Measurements from ENCODE around the gene HRH1. TPM values are rescaled to one million over a fixed set of nuclear protein-coding genes. Genes with fewer than 3 reads are reported as not detected.
A peak's percentile ranks its signal among the peaks of the same experiment; 100 is the strongest.

HRH1 gene
- total and polyA plus RNA-seq, 4 donors, result 2.3 to 8.3 (median 4.6) TPM

DNA sequence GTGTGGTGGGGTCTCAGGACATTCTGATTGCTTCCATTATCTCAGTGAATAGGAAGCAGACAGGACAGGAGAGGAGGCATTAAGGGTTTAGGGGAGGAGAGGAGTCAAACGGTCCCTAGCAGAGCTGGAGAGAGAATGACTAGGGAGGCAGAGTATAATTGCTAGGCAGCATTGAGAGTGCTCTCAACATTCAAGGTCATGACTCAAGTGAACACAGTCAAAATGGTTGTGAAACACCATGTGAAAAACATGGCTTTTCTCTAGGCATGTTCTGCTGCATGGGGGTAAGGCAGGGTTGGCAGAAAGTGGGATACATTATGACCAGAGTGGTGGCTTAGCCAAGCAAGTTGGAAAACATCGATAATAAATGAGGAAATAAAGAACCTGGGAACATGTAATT is 19.5 kb upstream of the HRH1 start:
- DNase-seq, result no peak
- H3K9ac ChIP-seq (ENCODE audit: insufficient read depth in 1 of 2, low read length in 2 of 2), result no peak overlapping the region
- TF ChIP-seq, protein P1, sequence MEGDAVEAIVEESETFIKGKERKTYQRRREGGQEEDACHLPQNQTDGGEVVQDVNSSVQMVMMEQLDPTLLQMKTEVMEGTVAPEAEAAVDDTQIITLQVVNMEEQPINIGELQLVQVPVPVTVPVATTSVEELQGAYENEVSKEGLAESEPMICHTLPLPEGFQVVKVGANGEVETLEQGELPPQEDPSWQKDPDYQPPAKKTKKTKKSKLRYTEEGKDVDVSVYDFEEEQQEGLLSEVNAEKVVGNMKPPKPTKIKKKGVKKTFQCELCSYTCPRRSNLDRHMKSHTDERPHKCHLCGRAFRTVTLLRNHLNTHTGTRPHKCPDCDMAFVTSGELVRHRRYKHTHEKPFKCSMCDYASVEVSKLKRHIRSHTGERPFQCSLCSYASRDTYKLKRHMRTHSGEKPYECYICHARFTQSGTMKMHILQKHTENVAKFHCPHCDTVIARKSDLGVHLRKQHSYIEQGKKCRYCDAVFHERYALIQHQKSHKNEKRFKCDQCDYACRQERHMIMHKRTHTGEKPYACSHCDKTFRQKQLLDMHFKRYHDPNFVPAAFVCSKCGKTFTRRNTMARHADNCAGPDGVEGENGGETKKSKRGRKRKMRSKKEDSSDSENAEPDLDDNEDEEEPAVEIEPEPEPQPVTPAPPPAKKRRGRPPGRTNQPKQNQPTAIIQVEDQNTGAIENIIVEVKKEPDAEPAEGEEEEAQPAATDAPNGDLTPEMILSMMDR (IDR thresholded peaks at IDR 0.05; ENCODE audit: control extremely low read depth, extremely low read depth), result no peak
- no peaks in the 10 kb centered on the region for H3K27me3 ChIP-seq (ENCODE audit: control insufficient read depth in 3 of 3, insufficient read depth in 3 of 3, low read length in 2 of 3)
- H3K27ac ChIP-seq (ENCODE audit: low read depth in 1 of 2, low read length in 1 of 2), result no peak overlapping the region
- WGBS, 2 donors, result 65 to 81% methylated on average over 2 of the region's 2 CpGs
- no peaks in the 10 kb centered on the region for H3K36me3 ChIP-seq (ENCODE audit: control insufficient read depth in 4 of 4, insufficient read depth in 4 of 4, low read length in 4 of 4)
- H3K4me3 ChIP-seq, result no peak overlapping the region
- ATAC-seq (ENCODE audit: insufficient read depth, low FRiP score), result no peak
- peaks cover 0 to 1% (median 0%) of the 10 kb centered on the region in 5 donors for H3K4me1 ChIP-seq (ENCODE audit: control insufficient read depth in 5 of 5, insufficient read depth in 5 of 5, low read length in 5 of 5)
- H3K9me3 ChIP-seq (ENCODE audit: control insufficient read depth in 4 of 4, insufficient read depth in 3 of 4, low read length in 3 of 4), result peaks cover 0 to 3% (median 0%) of the 10 kb centered on the region in 4 donors

DNA sequence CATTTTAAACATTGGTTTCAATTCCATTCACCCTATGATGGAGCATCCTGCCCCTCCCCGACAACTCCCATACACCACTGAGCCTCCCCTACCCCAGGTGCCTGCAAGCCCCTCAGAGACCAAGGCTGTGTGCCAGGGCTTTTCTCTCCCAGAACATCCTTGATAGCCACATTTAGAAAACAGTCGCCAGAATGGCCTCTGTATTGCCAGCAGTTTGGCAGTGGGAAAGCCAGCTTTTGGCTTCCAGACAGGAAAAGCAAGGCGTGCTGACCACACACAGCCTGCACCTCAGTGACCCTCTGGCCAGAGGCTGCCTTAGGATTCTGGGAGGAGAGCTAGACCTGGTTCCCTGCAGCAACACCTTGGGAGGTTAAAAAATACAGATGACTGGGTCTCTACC is 18.2 kb upstream of the HRH1 start:
- no peak overlapping the region for H3K9ac ChIP-seq (ENCODE audit: insufficient read depth in 1 of 2, low read length in 2 of 2)
- peaks cover 0 to 1% (median 0%) of the 10 kb centered on the region in 5 donors for H3K4me1 ChIP-seq (ENCODE audit: control insufficient read depth in 5 of 5, insufficient read depth in 5 of 5, low read length in 5 of 5)
- H3K36me3 ChIP-seq (ENCODE audit: control insufficient read depth in 4 of 4, insufficient read depth in 4 of 4, low read length in 4 of 4), result no peaks in the 10 kb centered on the region
- DNase-seq (no peak), ATAC-seq (ENCODE audit: insufficient read depth, low FRiP score) (no peak)
- no peaks in the 10 kb centered on the region for H3K27me3 ChIP-seq (ENCODE audit: control insufficient read depth in 3 of 3, insufficient read depth in 3 of 3, low read length in 2 of 3)
- 82 to 84% methylated on average over 3 of the region's 3 CpGs for WGBS, 2 donors
- peak overlapping the region in 1 of 2 donors; percentile 67 for H3K27ac ChIP-seq (ENCODE audit: low read depth in 1 of 2, low read length in 1 of 2)
- H3K4me3 ChIP-seq, result no peak overlapping the region
- TF ChIP-seq, protein P1 (IDR thresholded peaks at IDR 0.05; ENCODE audit: control extremely low read depth, extremely low read depth), result no peak
- peaks cover 0 to 3% (median 0%) of the 10 kb centered on the region in 4 donors for H3K9me3 ChIP-seq (ENCODE audit: control insufficient read depth in 4 of 4, insufficient read depth in 3 of 4, low read length in 3 of 4)

DNA sequence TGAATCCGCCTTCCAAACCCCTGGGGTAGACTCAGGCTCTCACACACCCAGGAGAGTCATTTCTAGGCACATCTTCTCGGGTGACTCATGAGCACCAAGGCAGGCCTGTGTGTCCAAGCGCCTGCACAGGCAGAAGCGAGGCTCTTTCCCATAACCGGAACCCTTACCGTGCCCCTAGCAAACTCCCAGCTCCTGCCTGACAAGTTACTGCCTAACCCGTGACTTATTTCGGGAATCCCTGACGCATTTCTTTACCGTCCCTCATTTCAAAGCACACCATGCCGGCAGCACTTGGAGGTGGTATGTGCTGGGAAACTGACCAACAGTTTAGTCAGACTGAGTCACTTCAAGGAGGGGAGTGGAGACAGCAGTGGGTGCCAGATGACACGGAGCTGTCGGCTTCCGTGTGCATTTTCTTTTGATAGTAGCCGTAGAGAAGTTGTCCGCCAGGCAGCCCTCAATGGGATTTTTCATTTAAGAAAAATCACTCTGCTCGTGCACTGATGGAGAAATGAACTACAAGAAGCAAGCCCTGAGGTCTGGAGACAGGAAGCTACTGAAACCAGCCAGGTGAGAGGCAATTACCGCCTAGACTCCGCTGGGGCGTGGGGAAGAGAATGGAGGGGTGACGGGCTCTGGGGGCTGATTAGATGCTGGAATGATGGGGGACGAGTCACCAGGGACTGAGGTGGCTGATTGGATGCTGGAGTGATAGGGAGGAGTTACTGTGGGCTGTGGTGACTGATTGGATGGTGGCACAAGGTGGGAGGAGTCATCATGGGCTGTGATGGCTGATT is 17.3 kb upstream of the HRH1 start:
- Histone ChIP-seq H3K36me3 (ENCODE audit: control insufficient read depth in 4 of 4, insufficient read depth in 4 of 4, low read length in 4 of 4) (no peaks in the 10 kb centered on the region), H3K4me3 (no peak overlapping the region), H3K4me1 (ENCODE audit: control insufficient read depth in 5 of 5, insufficient read depth in 5 of 5, low read length in 5 of 5) (peaks cover 0 to 1% (median 0%) of the 10 kb centered on the region in 5 donors), H3K9me3 (ENCODE audit: control insufficient read depth in 4 of 4, insufficient read depth in 3 of 4, low read length in 3 of 4) (peaks cover 0 to 3% (median 0%) of the 10 kb centered on the region in 4 donors), H3K27me3 (ENCODE audit: control insufficient read depth in 3 of 3, insufficient read depth in 3 of 3, low read length in 2 of 3) (no peaks in the 10 kb centered on the region), H3K9ac (ENCODE audit: insufficient read depth in 1 of 2, low read length in 2 of 2) (no peak overlapping the region), H3K27ac (ENCODE audit: low read depth in 1 of 2, low read length in 1 of 2) (peak overlapping the region in 1 of 2 donors; percentile 67)
- 81 to 86% methylated on average over 22 of the region's 22 CpGs for WGBS, 2 donors
- TF ChIP-seq, protein P1 (IDR thresholded peaks at IDR 0.05; ENCODE audit: control extremely low read depth, extremely low read depth), result no peak
- DNase-seq (no peak), ATAC-seq (ENCODE audit: insufficient read depth, low FRiP score) (peak; percentile 56)
